Panc1 (cell line): ENCODE data around the gene DDX10. TPM values are rescaled to one million over a fixed set of nuclear protein-coding genes. Genes with fewer than 3 reads are reported as not detected.

Source experiments
- ATAC-seq: fragments of 200-7000 bp; cut with Tn5 transposase; 2 replicates; pipeline ENCODE4 v1.9.1; 2020; ENCODE audit warnings: mild to moderate bottlenecking, moderate library complexity
- BruUV-seq: library from RNA; stranded (reverse); fragments of 400-500 nt; replicated peaks from 2 replicates; lab custom pipeline; 2021; lab: Mats Ljungman, UMichigan
- CTCF ChIA-PET: fragments of 300-600 bp; sonication (Branson Sonifier 250); formaldehyde crosslinking; loops from one replicate; lab custom pipeline; 2022; ENCODE audit warnings: antibody characterized with exemption; lab: Charles Lee
- POLR2A ChIA-PET: fragments of 300-600 bp; sonication (Branson Sonifier 250); formaldehyde crosslinking; loops from one replicate; lab custom pipeline; 2022; ENCODE audit warnings: antibody characterized with exemption; lab: Charles Lee
- DNase-seq: peaks from one replicate; pipeline ENCODE4 v3.0.0-alpha.2; 2010; ENCODE audit warnings: low read depth, low spot score
- H3K27ac ChIP-seq: 2 replicates; pipeline ENCODE4 v1.5.1; 2011; ENCODE audit warnings: mild to moderate bottlenecking, low read length, inconsistent platforms
- H3K27me3 ChIP-seq: fragments of 200-500 bp; sonication (Bioruptor generic); 2 replicates; pipeline ENCODE4 v1.6.0; 2014; ENCODE audit warnings: low read length, inconsistent platforms; ENCODE audit not compliant: control insufficient read depth, insufficient read depth
- H3K36me3 ChIP-seq: fragments of 200-500 bp; sonication (Bioruptor generic); 2 replicates; pipeline ENCODE4 v1.5.1; 2014; ENCODE audit warnings: inconsistent platforms, mild to moderate bottlenecking, low read length, moderate library complexity; ENCODE audit not compliant: control insufficient read depth, insufficient read depth
- H3K4me1 ChIP-seq: 2 replicates; pipeline ENCODE4 v1.5.1; 2011; ENCODE audit warnings: inconsistent platforms, mild to moderate bottlenecking, low read length, moderate library complexity; ENCODE audit not compliant: control insufficient read depth, insufficient read depth
- H3K4me3 ChIP-seq, 2 experiments: 2 replicates each; pipeline ENCODE4 v1.5.1; 2011 to 2012; ENCODE audit warnings: low read depth in 2 of 2, low read length in 2 of 2, mild to moderate bottlenecking in 2 of 2, inconsistent platforms in 1 of 2, moderate library complexity in 1 of 2
- H3K9me3 ChIP-seq: fragments of 200-500 bp; sonication (Bioruptor generic); 2 replicates; pipeline ENCODE4 v1.5.1; 2014; ENCODE audit warnings: low read depth, mild to moderate bottlenecking, inconsistent platforms, low read length, moderate library complexity; ENCODE audit not compliant: control insufficient read depth, insufficient read depth
- CTCF ChIP-seq: fragments of 450-650 bp; IDR thresholded peaks from 2 replicates; pipeline ENCODE4 v1.5.1; 2017; ENCODE audit warnings: mild to moderate bottlenecking
- POLR2AphosphoS5 ChIP-seq: IDR thresholded peaks from 2 replicates; pipeline ENCODE4 v1.6.1; 2012; ENCODE audit warnings: mild to moderate bottlenecking, low read depth, low read length, moderate library complexity
- REST ChIP-seq, 2 experiments: IDR thresholded peaks; 2 replicates each; pipeline ENCODE4 v1.6.1; 2011 to 2012; ENCODE audit warnings: low read depth in 2 of 2, control low read depth in 1 of 2, low read length in 1 of 2, mild to moderate bottlenecking in 1 of 2, moderate library complexity in 1 of 2; ENCODE audit not compliant: insufficient read depth in 1 of 2
- SIN3A ChIP-seq: IDR thresholded peaks from 2 replicates; pipeline ENCODE4 v1.6.1; 2012; ENCODE audit warnings: low read depth, mild to moderate bottlenecking, low read length, moderate library complexity, borderline replicate concordance; ENCODE audit not compliant: insufficient read depth
- TCF7L2 ChIP-seq: IDR thresholded peaks from 2 replicates; pipeline ENCODE4 v1.6.1; 2011; ENCODE audit warnings: mild to moderate bottlenecking, low read depth, low read length, inconsistent platforms
- in situ Hi-C: cut with HindIII; loops from 2 replicates; pipeline ENCODE4 v1.10.0; 2016; ENCODE audit warnings: low sequenced_read_pairs, low pct_unique_long_range_greater_than_20kb
- intact Hi-C: fragments of 100-400 bp; cut with micrococcal nuclease; formaldehyde crosslinking; loops from one replicate; pipeline ENCODE4 v1.10.0; 2022; ENCODE audit not compliant: unreplicated experiment
- total RNA-seq: library from RNA; stranded (reverse); gene quantifications from one replicate; pipeline ENCODE4 v1.2.1, GENCODE V29; 2021; ENCODE audit not compliant: unreplicated experiment

The DDX10 gene
- total RNA-seq, 1 experiment from 2014 or later, result 48.8 TPM

- no peak for DNase-seq
- no peak for TF ChIP-seq SIN3A
- TF ChIP-seq TCF7L2, result no peak
- no peak for TF ChIP-seq POLR2AphosphoS5
- TF ChIP-seq CTCF, result no peak
- no peak for TF ChIP-seq REST (IDR thresholded peaks at IDR 0.05; ENCODE audit: insufficient read depth in 1 of 2, low read depth in 2 of 2, low read length in 1 of 2)
- no peak for ATAC-seq
- Histone ChIP-seq H3K27ac (no peak overlapping the region), H3K4me3 (no peak overlapping the region), H3K4me1 (peaks cover 5% of the 10 kb centered on the region; the same call in 1 of the 2 replicates), H3K36me3 (no peaks in the 10 kb centered on the region), H3K9me3 (no peaks in the 10 kb centered on the region), H3K27me3 (no peaks in the 10 kb centered on the region)
- in situ Hi-C loops, result no loop called here
- POLR2A ChIA-PET, result no interaction called here
- intact Hi-C loops, result no loop called here
- CTCF ChIA-PET, result no interaction called here
- BruUV-seq, result no TSS peak
Observed at GRCh38 chr11:108970221-108970991, 305.5 kb downstream of the DDX10 start.

DNA sequence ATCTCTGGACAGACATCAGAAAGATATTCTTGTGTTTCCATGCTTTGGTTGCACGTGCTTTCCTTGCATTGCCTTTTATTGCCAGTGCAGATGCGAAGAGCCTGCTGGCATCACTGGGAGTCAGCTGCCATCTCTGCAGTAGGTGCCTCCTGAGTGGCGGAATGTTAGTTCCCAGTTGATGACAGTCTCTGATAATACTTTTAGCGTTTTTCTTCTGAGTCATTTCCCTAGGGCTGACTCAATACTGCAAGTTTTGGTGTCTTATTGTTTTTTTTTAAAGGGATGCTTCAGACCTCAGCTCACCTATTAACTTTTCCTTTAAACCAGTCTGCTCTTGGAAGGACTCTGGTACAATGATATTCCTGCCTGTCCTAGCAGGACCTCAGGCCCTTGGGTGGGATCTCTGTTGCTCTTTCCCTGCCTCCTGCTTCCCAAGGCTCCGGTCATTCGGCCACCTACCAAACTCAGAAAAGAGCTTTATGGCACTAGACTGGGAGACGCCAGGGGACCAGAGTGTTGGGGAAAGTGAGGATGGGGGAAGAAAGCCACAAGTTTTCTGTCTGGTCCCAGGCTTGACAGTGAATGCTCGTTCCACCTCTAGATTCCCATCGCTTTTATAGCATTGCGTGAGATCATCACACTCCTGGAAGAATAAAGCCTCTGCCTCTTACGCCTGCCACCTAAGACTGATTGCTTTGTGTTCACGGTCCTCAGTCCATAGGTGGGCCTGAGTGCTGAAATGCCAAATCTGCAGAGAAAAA is 308.7 kb downstream of the DDX10 start:
- no TSS peak for BruUV-seq
- no peak overlapping the region for H3K4me3 ChIP-seq
- TF ChIP-seq POLR2AphosphoS5 (no peak), REST (IDR thresholded peaks at IDR 0.05; ENCODE audit: insufficient read depth in 1 of 2, low read depth in 2 of 2, low read length in 1 of 2) (no peak), TCF7L2 (no peak), SIN3A (no peak), CTCF (no peak)
- in situ Hi-C loops, result no loop called here
- peaks cover 5% of the 10 kb centered on the region; the same call in 1 of the 2 replicates for H3K4me1 ChIP-seq
- no peaks in the 10 kb centered on the region for H3K9me3 ChIP-seq
- H3K36me3 ChIP-seq, result no peaks in the 10 kb centered on the region
- ChIA-PET POLR2A (no interaction called here), CTCF (no interaction called here)
- peak; percentile 88 for ATAC-seq
- no peak overlapping the region for H3K27ac ChIP-seq
- no peaks in the 10 kb centered on the region for H3K27me3 ChIP-seq
- intact Hi-C loops, result no loop called here
- DNase-seq, result peak; percentile 83
